ENCODE data around the gene CDH23.

Gene CDH23

GRCh38 chr10:71426058-71426605 is 29.4 kb downstream of the CDH23 start:
- DNase-seq: no peak

- DNase-seq: no peak
Observed at GRCh38 chr10:71427246-71427645, 30.5 kb downstream of the CDH23 start.

- DNase-seq: no peak
Observed at GRCh38 chr10:71429304-71429703, 32.6 kb downstream of the CDH23 start.

- DNase-seq: no peak
Observed at GRCh38 chr10:71429929-71430328, 33.2 kb downstream of the CDH23 start.

- no peak for DNase-seq
Observed at GRCh38 chr10:71431239-71432100, 34.8 kb downstream of the CDH23 start.

- DNase-seq: no peak
Observed at GRCh38 chr10:71432101-71432905, 35.6 kb downstream of the CDH23 start.

GRCh38 chr10:71432956-71433767 is 36.4 kb downstream of the CDH23 start:
- DNase-seq: no peak

GRCh38 chr10:71433768-71434744 is 37.3 kb downstream of the CDH23 start:
- DNase-seq: no peak

GRCh38 chr10:71434760-71435394 is 38.2 kb downstream of the CDH23 start:
- DNase-seq: no peak

- no peak for DNase-seq
Observed at GRCh38 chr10:71435571-71436267, 39.0 kb downstream of the CDH23 start.

- no peak for DNase-seq
Observed at GRCh38 chr10:71436268-71437125, 39.8 kb downstream of the CDH23 start.

GRCh38 chr10:71437537-71438092 is 40.9 kb downstream of the CDH23 start:
- DNase-seq: no peak

GRCh38 chr10:71438761-71439160 is 42.0 kb downstream of the CDH23 start:
- DNase-seq: no peak

GRCh38 chr10:71439670-71440425 is 43.1 kb downstream of the CDH23 start:
- no peak for DNase-seq

GRCh38 chr10:71440506-71441035 is 43.9 kb downstream of the CDH23 start:
- DNase-seq: no peak

GRCh38 chr10:71442000-71442399 is 45.3 kb downstream of the CDH23 start:
- no peak for DNase-seq

GRCh38 chr10:71442859-71443570 is 46.3 kb downstream of the CDH23 start:
- no peak for DNase-seq
